ENCODE measurements around the gene BMPR1B.

BMPR1B gene

GRCh38 chr4:94870146-94870545, 112.4 kb downstream of the BMPR1B start:
- TF ChIP-seq EZH2 (optimal IDR thresholded peaks at IDR 0.05; ENCODE audit: low read depth, low read length): no peak
- TF ChIP-seq EZH2phosphoT487 (IDR thresholded peaks at IDR 0.05; ENCODE audit: low read length): no peak
- no peak for TF ChIP-seq CTCF (IDR thresholded peaks at IDR 0.05; ENCODE audit: low read length)
- no peak for DNase-seq
- H3K9ac ChIP-seq (ENCODE audit: low read length): no peak overlapping the region
- H3K27ac ChIP-seq (ENCODE audit: low read length): no peak overlapping the region
- no peaks in the 10 kb centered on the region for H3K4me1 ChIP-seq (ENCODE audit: low read length)
- H3K79me2 ChIP-seq (ENCODE audit: low read length): no peaks in the 10 kb centered on the region
- no peaks in the 10 kb centered on the region for H3K9me2 ChIP-seq (replicated peaks; ENCODE audit: insufficient read depth, low read length)
- no peaks in the 10 kb centered on the region for H3K27me3 ChIP-seq (replicated peaks; ENCODE audit: insufficient read depth, low read length)
- H3K36me3 ChIP-seq (replicated peaks; ENCODE audit: insufficient read depth, low read length): no peaks in the 10 kb centered on the region
- H4K20me1 ChIP-seq (ENCODE audit: insufficient read depth, low read length): no peaks in the 10 kb centered on the region
- H3K4me2 ChIP-seq (ENCODE audit: low read depth, low read length): no peak overlapping the region
- H3K4me3 ChIP-seq (ENCODE audit: low read length): no peak overlapping the region
- H2AFZ ChIP-seq (ENCODE audit: low read length): no peak overlapping the region
- H3F3A ChIP-seq (ENCODE audit: insufficient read depth, low read length): no peaks in the 10 kb centered on the region
- H3K9me3 ChIP-seq (replicated peaks; ENCODE audit: insufficient read depth, low read length): no peaks in the 10 kb centered on the region

GRCh38 chr4:94871644-94872305, 114.0 kb downstream of the BMPR1B start:
- Histone ChIP-seq H3K79me2 (ENCODE audit: low read length) (no peaks in the 10 kb centered on the region), H3K4me2 (ENCODE audit: low read depth, low read length) (no peak overlapping the region), H3K36me3 (replicated peaks; ENCODE audit: insufficient read depth, low read length) (no peaks in the 10 kb centered on the region), H3K27ac (ENCODE audit: low read length) (no peak overlapping the region), H3K4me1 (ENCODE audit: low read length) (no peaks in the 10 kb centered on the region), H4K20me1 (ENCODE audit: insufficient read depth, low read length) (no peaks in the 10 kb centered on the region), H3K27me3 (replicated peaks; ENCODE audit: insufficient read depth, low read length) (no peaks in the 10 kb centered on the region), H3K4me3 (ENCODE audit: low read length) (no peak overlapping the region), H3K9me2 (replicated peaks; ENCODE audit: insufficient read depth, low read length) (no peaks in the 10 kb centered on the region), H3F3A (ENCODE audit: insufficient read depth, low read length) (no peaks in the 10 kb centered on the region), H2AFZ (ENCODE audit: low read length) (no peak overlapping the region), H3K9me3 (replicated peaks; ENCODE audit: insufficient read depth, low read length) (no peaks in the 10 kb centered on the region), H3K9ac (ENCODE audit: low read length) (no peak overlapping the region)
- no peak for DNase-seq
- TF ChIP-seq EZH2phosphoT487 (IDR thresholded peaks at IDR 0.05; ENCODE audit: low read length): no peak
- TF ChIP-seq CTCF (IDR thresholded peaks at IDR 0.05; ENCODE audit: low read length): no peak
- no peak for TF ChIP-seq EZH2 (optimal IDR thresholded peaks at IDR 0.05; ENCODE audit: low read depth, low read length)

GRCh38 chr4:94877973-94878372, 120.2 kb downstream of the BMPR1B start:
- H3K9ac ChIP-seq (ENCODE audit: low read length): no peak overlapping the region
- H2AFZ ChIP-seq (ENCODE audit: low read length): no peak overlapping the region

More at GRCh38 chr4:94877973-94878372, 120.2 kb downstream of the BMPR1B start:
- DNase-seq: no peak
- TF ChIP-seq CTCF (IDR thresholded peaks at IDR 0.05; ENCODE audit: low read length) (no peak), EZH2 (optimal IDR thresholded peaks at IDR 0.05; ENCODE audit: low read depth, low read length) (no peak), EZH2phosphoT487 (IDR thresholded peaks at IDR 0.05; ENCODE audit: low read length) (no peak)
- H3K36me3 ChIP-seq (replicated peaks; ENCODE audit: insufficient read depth, low read length): no peaks in the 10 kb centered on the region
- no peaks in the 10 kb centered on the region for H3K27me3 ChIP-seq (replicated peaks; ENCODE audit: insufficient read depth, low read length)
- H3K79me2 ChIP-seq (ENCODE audit: low read length): no peaks in the 10 kb centered on the region
- H3K27ac ChIP-seq (ENCODE audit: low read length): no peak overlapping the region
- no peaks in the 10 kb centered on the region for H3K9me2 ChIP-seq (replicated peaks; ENCODE audit: insufficient read depth, low read length)
- H4K20me1 ChIP-seq (ENCODE audit: insufficient read depth, low read length): no peaks in the 10 kb centered on the region
- no peaks in the 10 kb centered on the region for H3K9me3 ChIP-seq (replicated peaks; ENCODE audit: insufficient read depth, low read length)
- H3K4me1 ChIP-seq (ENCODE audit: low read length): no peaks in the 10 kb centered on the region
- no peak overlapping the region for H3K4me3 ChIP-seq (ENCODE audit: low read length)
- no peaks in the 10 kb centered on the region for H3F3A ChIP-seq (ENCODE audit: insufficient read depth, low read length)
- no peak overlapping the region for H3K4me2 ChIP-seq (ENCODE audit: low read depth, low read length)

All from MM.1S (cell line).